Peyer's patch (tissue), 4 donors: ENCODE results near the gene DNAJB14. TPM values are rescaled to one million over a fixed set of nuclear protein-coding genes. Genes with fewer than 3 reads are reported as not detected.
A peak's percentile ranks its signal among the peaks of the same experiment; 100 is the strongest.

Experiments
- DNase-seq, 3 donors: peaks; one replicate each; pipeline ENCODE4 v3.0.0-alpha.2; 2017 to 2019
- H3K27ac ChIP-seq, 4 donors: fragments of 200-600 bp; sonication (generic); one replicate each; pipeline ENCODE4 v1.5.1; 2016 to 2019
- H3K27me3 ChIP-seq, 2 donors: fragments of 200-600 bp; sonication (generic); one replicate each; pipeline ENCODE4 v1.5.1; 2019
- H3K36me3 ChIP-seq, 3 donors: fragments of 200-600 bp; sonication (generic); one replicate each; pipeline ENCODE4 v1.5.1; 2016 to 2019
- H3K4me1 ChIP-seq, 4 donors: fragments of 200-600 bp; sonication (generic); one replicate each; pipeline ENCODE4 v1.5.1; 2016 to 2019
- H3K4me3 ChIP-seq, 4 donors: fragments of 200-600 bp; sonication (generic); 1 replicate in 3 of 4; 2 replicates in 1 of 4; pipeline ENCODE4 v1.5.1; 2016 to 2019; ENCODE audit warnings: mild to moderate bottlenecking in 1 of 4
- H3K9me3 ChIP-seq, 4 donors: fragments of 200-600 bp; sonication (generic); one replicate each; pipeline ENCODE4 v1.5.1; 2016 to 2019; ENCODE audit warnings: mild to moderate bottlenecking in 1 of 4
- CTCF ChIP-seq, 6 experiments: fragments of 450-650 bp in 4 of 6; fragments of 200-600 bp in 2 of 6; sonication (generic) in 1 of 6; IDR thresholded peaks; one replicate each; pipeline ENCODE4 v1.5.1; 2017 to 2019; ENCODE audit warnings: antibody characterized with exemption in 6 of 6, mild to moderate bottlenecking in 3 of 6, moderate library complexity in 1 of 6
- POLR2A ChIP-seq, 2 donors: fragments of 450-650 bp; IDR thresholded peaks; one replicate each; pipeline ENCODE4 v1.5.1; 2017; ENCODE audit warnings: antibody characterized with exemption in 2 of 2, mild to moderate bottlenecking in 2 of 2, moderate library complexity in 2 of 2
- total RNA-seq, 4 donors: library from RNA; depleted of rRNA; stranded (reverse); fragments of >200 nt; gene quantifications; one replicate each; pipeline ENCODE4 v1.1.0, GENCODE V29; 2016

Gene DNAJB14
- total RNA-seq, 4 donors from 2014 or later = 19.8 to 36.5 (median 33.0) TPM

GRCh38 chr4:99949034-99949998 is 2.9 kb upstream of the DNAJB14 start:
- peak; percentile 86 to 96 (median 94) for DNase-seq

DNA sequence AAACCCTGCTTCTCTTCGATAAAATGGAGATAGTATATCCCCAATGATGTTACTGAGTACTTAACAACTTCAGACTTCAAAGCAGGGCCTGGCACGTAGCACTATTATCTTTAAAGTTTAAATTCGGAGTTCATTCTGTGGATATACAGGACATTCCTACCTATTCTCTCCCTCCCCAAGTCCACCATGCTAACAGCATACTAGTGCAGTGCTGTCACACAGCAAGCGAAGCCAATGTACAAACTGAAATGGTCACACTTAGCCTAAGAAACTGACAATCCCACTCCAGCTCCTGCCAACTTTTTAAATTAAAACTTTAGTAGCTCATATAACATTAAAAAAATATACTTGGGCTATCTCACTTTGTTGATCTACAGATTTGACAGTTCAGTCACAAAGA is 1.2 kb upstream of the DNAJB14 start:
- no peaks in the 10 kb centered on the region for H3K27me3 ChIP-seq
- H3K4me3 ChIP-seq = peak overlapping the region in 2 of 4 donors; percentile 93 to 99
- peak overlapping the region; percentile 97 to 99 (median 98) for H3K27ac ChIP-seq
- no peak for DNase-seq
- H3K4me1 ChIP-seq = peaks cover 0 to 31% (median 11%) of the 10 kb centered on the region in 4 donors
- no peaks in the 10 kb centered on the region for H3K9me3 ChIP-seq
- TF ChIP-seq CTCF (IDR thresholded peaks at IDR 0.05) (no peak), POLR2A (IDR thresholded peaks at IDR 0.05) (no peak)
- H3K36me3 ChIP-seq = no peaks in the 10 kb centered on the region

More at GRCh38 chr4:99949034-99949998, 2.9 kb upstream of the DNAJB14 start:
- peak overlapping the region; percentile 82 to 98 (median 94) for H3K27ac ChIP-seq
- peak; percentile 8 to 31 for TF ChIP-seq POLR2A (IDR thresholded peaks at IDR 0.05)
- peak; percentile 68 to 94 (median 86) for TF ChIP-seq CTCF (IDR thresholded peaks at IDR 0.05)
- peak overlapping the region; percentile 74 to 94 (median 83) for H3K4me3 ChIP-seq
- no peaks in the 10 kb centered on the region for H3K9me3 ChIP-seq
- H3K4me1 ChIP-seq = peaks cover 0 to 31% (median 9%) of the 10 kb centered on the region in 4 donors
- H3K27me3 ChIP-seq = no peaks in the 10 kb centered on the region
- no peaks in the 10 kb centered on the region for H3K36me3 ChIP-seq

DNA sequence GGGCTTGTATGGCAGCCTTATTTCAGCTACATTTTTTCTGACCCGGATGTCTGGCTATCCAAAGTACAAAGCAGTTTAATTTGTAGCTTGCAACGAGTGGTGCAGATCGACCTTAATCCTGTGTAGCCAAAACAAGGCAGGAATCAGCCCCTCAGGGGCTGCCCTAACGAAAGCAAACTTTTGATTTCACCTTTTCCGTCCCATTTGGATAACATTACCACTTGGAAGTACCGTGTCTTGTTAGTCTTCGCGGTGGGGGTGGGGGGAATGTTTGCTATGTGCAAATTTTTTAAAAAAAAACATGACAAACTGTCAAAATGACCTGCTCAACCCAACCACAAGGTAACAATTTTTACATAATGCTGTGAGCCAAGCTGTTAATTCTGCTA is 766 bp upstream of the DNAJB14 start:
- Histone ChIP-seq H3K27ac (peak overlapping the region; percentile 97 to 99 (median 98)), H3K9me3 (no peaks in the 10 kb centered on the region), H3K4me3 (peak overlapping the region; percentile 93 to 99 (median 93)), H3K4me1 (peaks cover 0 to 31% (median 11%) of the 10 kb centered on the region in 4 donors), H3K27me3 (no peaks in the 10 kb centered on the region), H3K36me3 (no peaks in the 10 kb centered on the region)
- TF ChIP-seq POLR2A (IDR thresholded peaks at IDR 0.05) (no peak), CTCF (IDR thresholded peaks at IDR 0.05) (no peak)
- no peak for DNase-seq

DNA sequence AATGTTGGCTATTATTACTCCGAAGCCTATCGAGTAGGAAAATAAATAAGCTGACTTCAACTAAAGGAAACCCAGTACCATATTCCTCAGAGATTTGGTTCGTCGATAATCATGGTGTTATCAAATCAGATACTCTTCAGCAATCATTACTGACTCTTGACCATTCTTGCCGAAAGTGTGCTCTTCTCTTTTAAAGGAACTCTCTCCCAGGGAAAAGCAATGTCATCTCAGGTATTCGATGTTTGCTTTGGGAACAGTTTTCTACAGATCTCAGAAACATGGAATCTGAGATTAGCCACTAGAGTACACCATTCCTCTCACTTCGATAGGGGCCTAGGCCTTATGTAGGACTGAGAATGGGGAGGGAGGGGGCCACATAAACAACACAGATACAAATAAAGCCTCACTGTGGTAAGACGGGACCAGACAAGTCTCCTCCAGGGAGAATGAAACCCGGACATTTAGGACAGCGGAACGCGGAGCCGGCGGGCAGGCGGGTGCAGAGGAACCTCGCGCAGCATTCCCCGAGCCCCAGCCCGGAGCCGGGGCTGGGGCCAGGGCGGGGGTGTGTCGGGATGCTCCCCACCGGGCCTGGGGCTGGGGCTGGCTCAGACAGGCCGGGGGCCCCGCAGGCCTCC is 581 bp downstream of the DNAJB14 start:
- DNase-seq = no peak
- H3K27ac ChIP-seq = peak overlapping the region; percentile 97 to 99 (median 98)
- H3K4me1 ChIP-seq = peaks cover 0 to 31% (median 11%) of the 10 kb centered on the region in 4 donors
- H3K27me3 ChIP-seq = no peaks in the 10 kb centered on the region
- H3K9me3 ChIP-seq = no peaks in the 10 kb centered on the region
- H3K4me3 ChIP-seq = peak overlapping the region; percentile 93 to 99 (median 93)
- TF ChIP-seq POLR2A (IDR thresholded peaks at IDR 0.05) (no peak), CTCF (IDR thresholded peaks at IDR 0.05) (no peak)
- no peaks in the 10 kb centered on the region for H3K36me3 ChIP-seq

GRCh38 chr4:99943904-99944437 is 2.4 kb downstream of the DNAJB14 start:
- no peaks in the 10 kb centered on the region for H3K27me3 ChIP-seq
- H3K9me3 ChIP-seq = no peaks in the 10 kb centered on the region
- H3K4me3 ChIP-seq = no peak overlapping the region
- peaks cover 0 to 31% (median 11%) of the 10 kb centered on the region in 4 donors for H3K4me1 ChIP-seq
- TF ChIP-seq POLR2A (IDR thresholded peaks at IDR 0.05) = no peak
- TF ChIP-seq CTCF (IDR thresholded peaks at IDR 0.05) = no peak
- H3K36me3 ChIP-seq = peaks cover 0 to 2% (median 0%) of the 10 kb centered on the region in 3 donors
- no peak overlapping the region for H3K27ac ChIP-seq
- DNase-seq = no peak
